ENCODE data around the gene TRPC5OS.
A peak's percentile ranks its signal among the peaks of the same experiment; 100 is the strongest.

Gene TRPC5OS

DNA sequence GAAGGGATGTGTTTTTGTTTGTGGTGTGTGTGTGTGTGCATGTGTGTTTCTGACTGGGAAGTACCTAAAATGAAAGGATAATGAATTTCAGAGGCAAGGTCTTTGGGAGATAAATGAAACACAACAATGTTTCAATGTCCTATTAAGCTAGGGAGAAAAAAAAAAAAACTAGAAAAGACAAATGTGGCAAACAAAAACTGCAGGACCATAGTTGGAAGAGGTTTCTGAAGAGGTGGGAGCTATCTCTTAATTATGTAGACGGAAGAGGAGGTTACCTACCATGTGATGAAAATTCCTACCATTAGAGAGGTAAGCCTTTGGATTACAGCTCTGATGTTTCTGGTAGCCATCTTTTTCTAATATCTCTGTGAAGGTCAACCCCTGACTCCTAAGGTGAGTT lies at the start of gene TRPC5OS:
TSS of gene TRPC5OS (plus strand) at position 301 of the 400 bp plus-strand sequence. CDS start 25,669 bp downstream, outside the sequence.
- FAIRE-seq: no peak

GRCh38 chrX:111829345-111829744 lies 46.6 kb upstream of the TRPC5OS start:
- FAIRE-seq: no peak

- no peak for FAIRE-seq
Measured at GRCh38 chrX:111830571-111830970, 45.4 kb upstream of the TRPC5OS start.

GRCh38 chrX:111831343-111831742 lies 44.6 kb upstream of the TRPC5OS start:
- FAIRE-seq: no peak

- FAIRE-seq: no peak
Measured at GRCh38 chrX:111837197-111837596, 38.8 kb upstream of the TRPC5OS start.

- no peak for FAIRE-seq
Measured at GRCh38 chrX:111847491-111848133, 28.4 kb upstream of the TRPC5OS start.

DNA sequence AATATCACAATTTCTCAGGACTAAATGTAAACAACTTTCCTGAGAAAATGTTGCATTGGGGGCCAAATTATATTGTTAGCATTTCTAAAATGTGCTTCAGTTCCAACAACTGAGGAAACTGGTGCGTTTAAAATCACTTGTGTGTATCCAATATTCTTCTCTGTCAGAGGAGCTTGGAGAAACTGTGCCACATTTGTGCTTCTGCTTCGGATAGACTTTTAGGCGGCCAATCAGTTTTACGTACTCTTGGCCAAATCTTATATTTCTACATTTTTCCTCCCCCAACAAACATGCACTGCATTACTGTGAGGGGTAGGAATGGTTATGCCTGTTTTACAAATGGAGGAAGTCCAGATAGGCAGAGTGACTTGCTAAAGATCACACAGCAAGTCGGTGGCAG lies 27.4 kb upstream of the TRPC5OS start:
- no peak for FAIRE-seq

- FAIRE-seq: no peak
Measured at GRCh38 chrX:111850975-111851374, 25.0 kb upstream of the TRPC5OS start.

- FAIRE-seq: no peak
Measured at GRCh38 chrX:111854556-111855490, 21.2 kb upstream of the TRPC5OS start.

DNA sequence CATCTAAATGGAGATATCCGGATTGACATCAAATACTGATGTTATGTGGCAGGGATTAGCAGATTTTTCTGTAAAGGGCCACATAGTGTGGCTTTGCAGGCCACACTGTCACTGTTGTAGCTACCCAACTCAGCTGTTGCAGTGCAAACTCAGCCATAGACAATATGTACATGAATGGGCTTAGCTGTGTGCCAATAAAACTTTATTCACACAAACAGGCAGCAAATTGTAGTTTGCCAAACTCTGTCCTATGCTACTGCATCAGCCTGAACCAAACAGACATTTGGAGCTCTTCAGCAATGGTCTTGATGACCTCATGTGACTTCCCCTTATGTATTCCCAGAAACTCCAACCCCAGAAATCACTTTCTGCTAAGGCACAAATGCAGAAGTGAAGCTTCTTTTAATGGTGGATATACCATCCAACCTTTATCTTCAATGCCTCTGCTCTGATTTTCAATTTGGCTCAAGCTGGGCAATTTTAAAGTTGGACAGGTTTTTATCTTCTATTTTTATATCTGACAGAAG lies 18.4 kb upstream of the TRPC5OS start:
- no peak for FAIRE-seq

GRCh38 chrX:111861605-111862004 lies 14.4 kb upstream of the TRPC5OS start:
- no peak for FAIRE-seq

- FAIRE-seq: no peak
Measured at GRCh38 chrX:111867236-111867635, 8.7 kb upstream of the TRPC5OS start.

DNA sequence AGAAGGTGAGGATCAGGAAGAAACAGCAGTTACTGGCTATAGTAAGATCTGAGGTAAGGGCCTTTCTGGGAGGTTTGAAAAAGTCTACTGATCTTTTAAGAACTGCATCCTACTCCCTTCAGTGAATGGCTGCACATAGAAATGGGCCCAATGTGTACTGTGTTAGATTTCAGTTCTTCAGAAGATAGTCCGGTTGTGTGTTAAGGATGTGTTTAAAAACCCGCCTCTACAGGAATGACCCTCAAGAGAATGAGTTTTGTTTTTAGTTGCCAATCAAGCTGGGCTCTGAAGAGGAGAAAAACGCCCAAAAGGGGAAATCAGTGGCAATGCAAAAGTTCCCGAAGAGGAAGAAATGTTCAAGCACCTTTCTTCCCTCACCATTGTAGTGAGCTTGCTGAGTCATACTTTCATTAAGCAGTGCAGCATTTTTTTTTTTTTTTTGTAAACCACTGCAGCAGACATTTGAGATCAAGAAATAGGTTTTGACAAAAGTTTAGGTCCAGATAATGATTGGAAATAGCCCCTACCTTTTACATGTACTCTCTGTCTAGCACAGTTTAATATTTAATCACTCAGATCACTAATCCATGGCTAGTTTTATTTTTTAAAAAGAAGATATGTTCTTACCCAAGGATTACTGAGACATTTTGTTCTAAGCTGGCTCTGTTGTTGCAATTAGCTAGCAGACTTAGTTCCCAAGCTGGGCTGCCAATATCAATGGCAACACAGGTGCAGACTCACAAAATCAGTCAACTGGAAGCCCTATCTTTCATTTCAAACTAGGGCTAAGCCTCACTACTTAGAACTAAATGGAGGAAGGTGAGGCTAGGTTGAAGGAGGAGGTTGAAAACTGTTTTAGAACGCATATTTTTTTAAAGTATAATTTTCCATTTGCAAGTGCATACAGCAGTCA lies 7.0 kb upstream of the TRPC5OS start:
- FAIRE-seq: no peak

DNA sequence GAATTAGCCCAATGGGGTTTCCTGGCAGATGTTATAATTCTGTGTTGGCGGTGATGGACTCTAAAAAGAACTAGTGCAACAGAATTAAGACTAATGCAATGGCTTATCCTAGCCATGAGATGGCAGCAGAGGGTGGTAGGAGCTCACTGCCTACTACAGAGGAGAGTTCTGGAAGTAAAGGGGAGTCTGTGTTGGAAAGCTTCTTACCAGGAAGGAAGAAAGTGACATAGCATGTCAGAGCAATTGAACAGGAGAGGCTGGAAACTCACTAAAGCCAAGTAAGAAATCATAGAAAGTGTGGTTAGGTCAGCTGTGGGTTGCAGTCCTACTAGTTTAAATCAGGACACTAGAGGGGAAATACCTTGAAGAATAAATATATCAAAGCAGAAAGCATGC lies 6.3 kb upstream of the TRPC5OS start:
- FAIRE-seq: peak; percentile 62

DNA sequence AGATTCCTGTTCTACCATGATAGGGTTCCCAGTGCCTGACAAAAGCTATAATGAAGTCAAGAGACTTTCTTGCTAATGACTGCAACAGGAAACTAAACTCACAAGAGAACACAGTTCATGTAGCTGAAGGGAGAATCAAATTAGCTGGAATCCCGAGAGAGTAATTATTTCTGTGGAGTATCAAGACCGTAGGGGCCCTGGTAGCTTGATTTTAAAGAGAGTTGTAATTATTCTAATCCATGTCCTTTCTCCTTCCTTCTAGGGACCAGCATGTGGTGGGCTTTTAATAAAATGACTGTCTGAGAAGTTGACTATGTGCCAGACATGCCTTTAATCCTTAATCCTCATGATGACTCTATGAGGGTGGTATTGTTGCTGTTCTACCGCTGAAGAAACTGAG lies 1.7 kb upstream of the TRPC5OS start:
- FAIRE-seq: no peak

DNA sequence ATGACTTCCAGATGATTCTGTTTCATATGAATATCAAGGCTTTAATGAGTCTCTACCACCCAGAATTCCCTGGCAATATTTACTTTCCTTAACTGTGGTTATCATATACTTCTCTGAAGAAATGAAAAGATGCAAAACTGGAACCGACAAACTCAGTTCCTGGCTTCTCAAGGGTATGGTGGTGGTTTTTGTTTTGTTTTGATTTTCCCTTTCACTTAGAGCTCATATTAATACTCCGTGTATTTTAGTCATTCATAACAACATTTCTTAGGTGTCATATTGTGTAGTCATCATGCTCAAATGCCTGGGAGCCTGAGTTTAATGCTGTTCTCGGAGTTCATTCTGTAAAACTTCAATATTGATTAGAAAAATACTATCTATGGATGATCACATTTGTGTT lies 665 bp downstream of the TRPC5OS start:
- no peak for FAIRE-seq

DNA sequence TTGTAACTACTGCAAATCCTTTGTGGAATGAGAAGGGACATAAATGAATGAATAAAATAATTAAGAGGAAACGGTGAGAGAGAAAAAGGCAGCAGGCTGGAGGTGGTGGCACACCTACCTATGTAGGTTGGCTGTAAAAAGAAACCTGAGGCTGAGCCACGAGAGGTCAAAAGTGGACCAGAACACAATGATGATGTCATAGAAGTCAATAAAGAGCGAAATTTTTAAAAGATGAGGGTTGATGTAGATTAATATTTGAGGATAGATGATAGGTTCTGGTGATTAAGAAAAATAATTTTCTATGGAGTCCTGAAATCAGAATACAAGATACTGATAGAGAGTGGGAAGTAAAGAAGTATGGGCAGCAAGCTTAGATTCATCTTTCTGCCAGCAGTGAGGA lies 1.7 kb downstream of the TRPC5OS start:
- FAIRE-seq: no peak

DNA sequence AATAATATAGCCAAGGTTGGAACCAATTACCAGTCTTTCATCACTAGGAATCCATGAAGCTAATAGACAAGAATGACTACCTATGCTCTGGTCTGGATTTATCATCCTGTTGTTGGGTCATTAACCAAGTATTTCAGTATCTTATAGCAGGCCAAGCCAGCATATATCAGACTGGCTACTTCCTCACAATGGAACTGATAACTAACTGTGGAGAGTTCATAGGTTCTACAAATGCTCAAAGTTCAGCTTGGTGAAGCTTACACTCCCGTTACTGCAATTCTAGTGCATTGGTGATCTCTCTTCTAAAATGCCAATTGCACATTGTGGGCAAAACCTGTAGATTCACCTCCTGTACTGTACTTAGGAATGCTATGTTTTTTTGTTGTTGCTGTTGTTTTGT lies 4.8 kb downstream of the TRPC5OS start:
- FAIRE-seq: no peak

GRCh38 chrX:111881715-111882114 lies 5.7 kb downstream of the TRPC5OS start:
- FAIRE-seq: no peak

- no peak for FAIRE-seq
Measured at GRCh38 chrX:111886678-111887077, 10.7 kb downstream of the TRPC5OS start.

- FAIRE-seq: no peak
Measured at GRCh38 chrX:111888600-111888999, 12.6 kb downstream of the TRPC5OS start.

DNA sequence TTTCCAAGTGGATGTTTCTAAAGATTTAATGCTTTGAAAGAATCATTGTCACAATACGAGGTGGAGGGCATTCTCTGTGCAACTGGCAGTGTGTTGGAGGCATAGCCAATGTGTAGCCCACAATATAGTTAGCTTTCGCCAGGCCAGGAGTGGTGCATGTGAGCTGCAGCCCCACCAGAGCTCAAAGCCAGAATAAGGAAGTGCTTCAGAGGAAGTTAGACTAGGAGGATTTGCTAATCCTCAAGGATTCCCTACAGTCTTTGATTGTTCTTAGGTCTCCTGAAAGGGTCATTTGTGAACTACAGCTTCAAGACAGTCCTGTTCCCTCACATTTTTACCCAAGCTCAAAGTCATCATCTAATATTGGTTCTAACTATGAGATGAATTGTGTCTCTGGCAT lies 16.4 kb downstream of the TRPC5OS start:
- no peak for FAIRE-seq

DNA sequence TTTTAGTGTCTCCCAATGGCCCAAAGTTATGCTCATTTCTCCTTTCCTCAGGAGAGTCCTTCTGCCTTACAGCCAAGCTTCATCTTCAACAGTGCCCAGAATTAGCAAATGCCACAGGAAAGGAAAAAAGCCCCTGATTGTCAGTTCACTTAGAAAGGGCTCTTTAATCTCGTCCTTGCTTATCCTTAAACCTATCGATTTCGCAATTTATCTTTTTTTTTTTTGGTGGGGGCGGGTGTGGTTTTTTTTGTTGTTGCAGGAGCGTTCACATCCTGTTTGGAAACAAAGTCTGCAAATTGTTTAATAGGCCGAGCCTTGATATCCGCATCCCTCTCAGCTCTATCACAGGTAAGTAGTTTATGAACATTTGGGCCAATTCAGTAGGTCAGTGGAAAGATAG lies 20.2 kb downstream of the TRPC5OS start:
- no peak for FAIRE-seq

Data from TTC549 (cell line).